Mucosa of rectum (tissue), 2 donors: ENCODE data around the gene PCSK9.
"Not testable (repeated sequence)": the region's sequence is repeated elsewhere in the genome, so short reads cannot be mapped to it uniquely, and the experiment has no call there.

ENCODE experiments used
- H3K27ac ChIP-seq, 2 donors: one replicate each; pipeline ENCODE4 v1.7.0; 2013; ENCODE audit warnings: inconsistent platforms in 2 of 2, low read depth in 2 of 2, low read length in 2 of 2
- H3K27me3 ChIP-seq, 2 donors: one replicate each; pipeline ENCODE4 v1.7.0; 2013; ENCODE audit warnings: low read length in 2 of 2; ENCODE audit not compliant: control insufficient read depth in 2 of 2, insufficient read depth in 2 of 2
- H3K36me3 ChIP-seq, 2 donors: one replicate each; pipeline ENCODE4 v1.7.0; 2013; ENCODE audit warnings: low read length in 2 of 2; ENCODE audit not compliant: control insufficient read depth in 2 of 2, insufficient read depth in 2 of 2
- H3K4me1 ChIP-seq, 2 donors: one replicate each; pipeline ENCODE4 v1.7.0; 2013; ENCODE audit warnings: low read length in 2 of 2, mild to moderate bottlenecking in 1 of 2; ENCODE audit not compliant: control insufficient read depth in 2 of 2, insufficient read depth in 2 of 2
- H3K4me3 ChIP-seq, 2 donors: one replicate each; pipeline ENCODE4 v1.7.0; 2013; ENCODE audit warnings: low read length in 2 of 2
- H3K9ac ChIP-seq, 2 donors: one replicate each; pipeline ENCODE4 v1.7.0; 2013; ENCODE audit warnings: low read length in 2 of 2, low read depth in 1 of 2, mild to moderate bottlenecking in 1 of 2
- H3K9me3 ChIP-seq, 2 donors: one replicate each; pipeline ENCODE4 v1.7.0; 2013; ENCODE audit warnings: low read length in 2 of 2; ENCODE audit not compliant: control insufficient read depth in 2 of 2
- donor health status: healthy.
- donor health status: Normal muscosa, but diverticular disease.

The PCSK9 gene

GRCh38 chr1:55007625-55008024 lies 31.7 kb upstream of the PCSK9 start:
- Histone ChIP-seq H3K27me3 (no peaks in the 10 kb centered on the region), H3K9me3 (no peaks in the 10 kb centered on the region), H3K27ac (no peak overlapping the region), H3K9ac (no peak overlapping the region), H3K4me3 (no peak overlapping the region), H3K36me3 (no peaks in the 10 kb centered on the region), H3K4me1 (no peaks in the 10 kb centered on the region)

GRCh38 chr1:55010194-55010886 lies 29.0 kb upstream of the PCSK9 start:
- Histone ChIP-seq H3K9ac (no peak overlapping the region), H3K27ac (no peak overlapping the region), H3K36me3 (no peaks in the 10 kb centered on the region), H3K27me3 (no peaks in the 10 kb centered on the region), H3K4me1 (no peaks in the 10 kb centered on the region), H3K9me3 (no peaks in the 10 kb centered on the region), H3K4me3 (no peak overlapping the region)

- Histone ChIP-seq H3K27ac (no peak overlapping the region), H3K36me3 (no peaks in the 10 kb centered on the region), H3K4me1 (no peaks in the 10 kb centered on the region), H3K4me3 (no peak overlapping the region), H3K9ac (no peak overlapping the region), H3K9me3 (no peaks in the 10 kb centered on the region), H3K27me3 (peaks cover 0 to under 1% of the 10 kb centered on the region in 2 donors)
These were observed 28.5 kb upstream of the PCSK9 start for GRCh38 chr1:55010887-55011217.

- H3K27ac ChIP-seq: no peak overlapping the region
- H3K36me3 ChIP-seq: no peaks in the 10 kb centered on the region
- no peak overlapping the region for H3K9ac ChIP-seq
- H3K9me3 ChIP-seq: no peaks in the 10 kb centered on the region
- H3K4me1 ChIP-seq: no peaks in the 10 kb centered on the region
- no peak overlapping the region for H3K4me3 ChIP-seq
- peaks cover 0 to 2% of the 10 kb centered on the region in 2 donors for H3K27me3 ChIP-seq
These were observed 26.7 kb upstream of the PCSK9 start for GRCh38 chr1:55012661-55013060.

GRCh38 chr1:55015123-55015522 lies 24.2 kb upstream of the PCSK9 start:
- H3K27me3 ChIP-seq: peaks cover 0 to 2% of the 10 kb centered on the region in 2 donors
- H3K36me3 ChIP-seq: no peaks in the 10 kb centered on the region
- no peak overlapping the region for H3K27ac ChIP-seq
- H3K4me1 ChIP-seq: no peaks in the 10 kb centered on the region
- no peak overlapping the region for H3K4me3 ChIP-seq
- no peak overlapping the region for H3K9ac ChIP-seq
- H3K9me3 ChIP-seq: no peaks in the 10 kb centered on the region

- H3K27ac ChIP-seq: no peak overlapping the region
- no peaks in the 10 kb centered on the region for H3K4me1 ChIP-seq
- no peaks in the 10 kb centered on the region for H3K9me3 ChIP-seq
- H3K4me3 ChIP-seq: no peak overlapping the region
- H3K36me3 ChIP-seq: no peaks in the 10 kb centered on the region
- no peak overlapping the region for H3K9ac ChIP-seq
- peaks cover 0 to 2% of the 10 kb centered on the region in 2 donors for H3K27me3 ChIP-seq
These were observed 23.4 kb upstream of the PCSK9 start for GRCh38 chr1:55015731-55016620.

- Histone ChIP-seq H3K4me3 (no peak overlapping the region), H3K27me3 (peaks cover 0 to 2% of the 10 kb centered on the region in 2 donors), H3K27ac (no peak overlapping the region), H3K36me3 (no peaks in the 10 kb centered on the region), H3K9me3 (no peaks in the 10 kb centered on the region), H3K4me1 (peaks cover 0 to 3% of the 10 kb centered on the region in 2 donors), H3K9ac (no peak overlapping the region)
These were observed 21.0 kb upstream of the PCSK9 start for GRCh38 chr1:55018395-55018794.

GRCh38 chr1:55021942-55022546 lies 17.3 kb upstream of the PCSK9 start:
- H3K9ac ChIP-seq: no peak overlapping the region
- no peaks in the 10 kb centered on the region for H3K36me3 ChIP-seq
- H3K27ac ChIP-seq: no peak overlapping the region
- peaks cover 0 to 3% of the 10 kb centered on the region in 2 donors for H3K4me1 ChIP-seq
- H3K4me3 ChIP-seq: no peak overlapping the region
- H3K9me3 ChIP-seq: no peaks in the 10 kb centered on the region
- no peaks in the 10 kb centered on the region for H3K27me3 ChIP-seq

GRCh38 chr1:55024163-55024562 lies 15.2 kb upstream of the PCSK9 start:
- H3K9me3 ChIP-seq, H3K4me1 ChIP-seq, H3K36me3 ChIP-seq: not testable (repeated sequence)

GRCh38 chr1:55026682-55027081 lies 12.7 kb upstream of the PCSK9 start:
- H3K27ac ChIP-seq, H3K9ac ChIP-seq, H3K27me3 ChIP-seq, H3K4me1 ChIP-seq, H3K4me3 ChIP-seq, H3K9me3 ChIP-seq, H3K36me3 ChIP-seq: not testable (repeated sequence)

More at GRCh38 chr1:55024163-55024562, 15.2 kb upstream of the PCSK9 start:
- not testable (repeated sequence) for H3K27ac ChIP-seq, H3K27me3 ChIP-seq, H3K4me3 ChIP-seq, H3K9ac ChIP-seq
